SJSA1 (cell line): ENCODE results near the gene TNFRSF17. TPM values are rescaled to one million over a fixed set of nuclear protein-coding genes. Genes with fewer than 3 reads are reported as not detected.

Experiments
- DNase-seq, 2 experiments: peaks; one replicate each; pipeline ENCODE4 v3.0.0-alpha.2; 2015 to 2020; ENCODE audit warnings: low spot score in 2 of 2, low read depth in 1 of 2
- H3K27ac ChIP-seq: fragments of 250-450 bp; sonication (Bioruptor Pico); 2 replicates; pipeline ENCODE4 v1.5.1; 2020; ENCODE audit warnings: mild to moderate bottlenecking, moderate library complexity
- H3K27me3 ChIP-seq: fragments of 250-450 bp; sonication (Bioruptor Pico); replicated peaks from 2 replicates; pipeline ENCODE4 v1.5.1; 2020; ENCODE audit warnings: mild to moderate bottlenecking, moderate library complexity
- H3K36me3 ChIP-seq: fragments of 250-450 bp; sonication (Bioruptor Pico); 2 replicates; pipeline ENCODE4 v1.5.1; 2020; ENCODE audit warnings: mild to moderate bottlenecking
- H3K4me1 ChIP-seq: fragments of 250-450 bp; sonication (Bioruptor Pico); replicated peaks from 2 replicates; pipeline ENCODE4 v1.6.1; 2021; ENCODE audit warnings: mild to moderate bottlenecking
- H3K4me3 ChIP-seq: fragments of 250-450 bp; sonication (Bioruptor Pico); 2 replicates; pipeline ENCODE4 v1.5.1; 2020; ENCODE audit warnings: mild to moderate bottlenecking
- H3K9me3 ChIP-seq: fragments of 250-450 bp; sonication (Bioruptor Pico); replicated peaks from 2 replicates; pipeline ENCODE4 v1.5.1; 2020; ENCODE audit warnings: mild to moderate bottlenecking
- total RNA-seq: library from RNA; depleted of rRNA; stranded (reverse); fragments of >200 nt; shearing (Covaris generic); gene quantifications from 2 replicates; pipeline ENCODE4 v1.2.3, GENCODE V29; 2014; rRNA removed

Gene TNFRSF17
- total RNA-seq, 1 experiment from 2014 or later: not detected

GRCh38 chr16:12002447-12003006 is 37.5 kb downstream of the TNFRSF17 start:
- H3K9me3 ChIP-seq: no peaks in the 10 kb centered on the region
- no peak overlapping the region for H3K27ac ChIP-seq
- peaks cover 4% of the 10 kb centered on the region for H3K4me1 ChIP-seq
- peak in 1 of 2 experiments; percentile 43 for DNase-seq
- no peaks in the 10 kb centered on the region for H3K27me3 ChIP-seq
- H3K36me3 ChIP-seq: no peaks in the 10 kb centered on the region
- no peak overlapping the region for H3K4me3 ChIP-seq

DNA sequence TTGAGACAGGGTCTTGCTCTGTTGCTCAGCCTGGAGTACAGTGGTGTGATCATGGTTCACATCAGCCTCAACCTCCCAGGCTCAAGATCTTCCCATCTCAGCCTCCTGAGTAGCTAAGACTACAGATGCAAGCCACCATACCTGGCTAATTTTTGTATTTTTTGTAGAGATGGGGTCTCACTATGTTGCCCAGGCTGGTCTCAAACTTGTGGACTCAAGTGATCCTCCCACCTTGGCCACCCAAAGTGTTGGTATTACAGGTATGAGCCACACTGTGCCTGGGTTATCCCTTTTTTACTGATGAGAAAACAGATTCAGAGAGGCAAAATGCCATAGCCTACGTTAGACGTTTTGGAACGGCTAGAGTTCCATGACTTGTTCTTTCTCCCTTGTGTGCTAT is 41.6 kb downstream of the TNFRSF17 start:
- no peak for DNase-seq
- Histone ChIP-seq H3K27ac (no peak overlapping the region), H3K9me3 (no peaks in the 10 kb centered on the region), H3K36me3 (no peaks in the 10 kb centered on the region), H3K4me1 (peaks cover 4% of the 10 kb centered on the region), H3K4me3 (no peak overlapping the region), H3K27me3 (no peaks in the 10 kb centered on the region)

GRCh38 chr16:12009462-12009861 is 44.5 kb downstream of the TNFRSF17 start:
- Histone ChIP-seq H3K4me1 (no peaks in the 10 kb centered on the region), H3K27ac (no peak overlapping the region), H3K36me3 (no peaks in the 10 kb centered on the region), H3K27me3 (no peaks in the 10 kb centered on the region), H3K9me3 (no peaks in the 10 kb centered on the region), H3K4me3 (no peak overlapping the region)
- DNase-seq: no peak

DNA sequence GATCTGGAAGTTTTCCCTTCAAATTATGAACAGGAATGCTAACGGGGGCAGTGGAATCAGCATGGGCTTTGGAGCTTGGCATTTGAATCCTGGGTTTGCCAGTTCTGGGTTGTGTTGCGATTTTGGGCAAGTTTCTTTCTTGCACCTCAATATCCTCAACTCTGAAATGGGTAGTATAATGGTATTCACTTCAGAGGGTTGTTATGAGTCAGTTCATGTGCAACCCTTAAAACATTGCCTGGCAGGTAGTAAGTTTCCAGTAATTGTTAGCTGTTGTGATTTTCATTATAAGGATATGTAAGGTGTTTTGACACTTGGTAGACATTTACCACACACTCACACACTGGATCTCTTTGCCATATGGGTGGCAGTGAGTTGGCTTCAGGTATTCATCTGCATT is 44.9 kb downstream of the TNFRSF17 start:
- no peaks in the 10 kb centered on the region for H3K27me3 ChIP-seq
- no peak overlapping the region for H3K27ac ChIP-seq
- DNase-seq: no peak
- no peaks in the 10 kb centered on the region for H3K9me3 ChIP-seq
- H3K4me3 ChIP-seq: no peak overlapping the region
- no peaks in the 10 kb centered on the region for H3K4me1 ChIP-seq
- H3K36me3 ChIP-seq: no peaks in the 10 kb centered on the region

GRCh38 chr16:12010388-12011251 is 45.6 kb downstream of the TNFRSF17 start:
- Histone ChIP-seq H3K4me1 (no peaks in the 10 kb centered on the region), H3K9me3 (no peaks in the 10 kb centered on the region), H3K27ac (no peak overlapping the region), H3K4me3 (no peak overlapping the region), H3K27me3 (no peaks in the 10 kb centered on the region), H3K36me3 (no peaks in the 10 kb centered on the region)
- no peak for DNase-seq

- Histone ChIP-seq H3K27ac (no peak overlapping the region), H3K4me3 (no peak overlapping the region), H3K27me3 (no peaks in the 10 kb centered on the region), H3K9me3 (no peaks in the 10 kb centered on the region), H3K4me1 (no peaks in the 10 kb centered on the region), H3K36me3 (no peaks in the 10 kb centered on the region)
- DNase-seq: no peak
Measured at GRCh38 chr16:12011565-12011964, 46.6 kb downstream of the TNFRSF17 start.

DNA sequence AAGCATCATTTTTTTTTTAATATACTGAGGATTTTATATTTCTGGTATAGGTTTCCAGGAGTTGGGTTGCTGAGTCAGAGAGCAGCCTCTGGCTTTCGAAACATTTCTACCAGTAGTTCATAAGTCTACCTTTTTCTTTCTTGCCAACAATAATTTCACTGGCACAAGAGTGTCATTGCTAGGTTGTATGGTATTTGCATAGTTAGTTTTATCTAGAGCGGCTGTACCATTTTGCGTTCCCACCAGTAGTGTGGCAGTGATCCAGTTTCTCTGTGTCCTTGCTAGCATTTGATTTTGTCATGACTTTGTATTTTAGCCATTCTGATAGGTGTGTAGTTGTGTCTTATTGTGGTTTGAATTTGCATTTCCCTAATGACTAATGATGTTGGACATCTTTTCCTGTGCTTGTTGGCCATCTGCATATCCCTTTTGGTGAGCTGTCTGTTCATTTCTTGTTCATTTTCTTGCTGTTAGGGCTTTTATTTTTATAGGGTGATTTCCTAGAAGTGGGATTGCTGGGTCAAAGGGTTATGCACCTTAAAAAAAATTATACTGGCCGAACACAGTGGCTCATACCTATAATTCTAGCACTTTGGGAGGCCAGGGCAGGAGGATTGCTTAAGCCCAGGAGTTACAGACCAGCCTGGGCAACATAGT is 51.4 kb downstream of the TNFRSF17 start:
- no peak for DNase-seq
- Histone ChIP-seq H3K4me1 (peaks cover 8% of the 10 kb centered on the region), H3K36me3 (no peaks in the 10 kb centered on the region), H3K9me3 (no peaks in the 10 kb centered on the region), H3K27me3 (no peaks in the 10 kb centered on the region), H3K27ac (no peak overlapping the region), H3K4me3 (no peak overlapping the region)

GRCh38 chr16:12017558-12017957 is 52.5 kb downstream of the TNFRSF17 start:
- peak in 1 of 2 experiments; percentile 41 for DNase-seq
- Histone ChIP-seq H3K27me3 (no peaks in the 10 kb centered on the region), H3K27ac (no peak overlapping the region), H3K4me1 (peaks cover 8% of the 10 kb centered on the region), H3K9me3 (no peaks in the 10 kb centered on the region), H3K4me3 (no peak overlapping the region), H3K36me3 (no peaks in the 10 kb centered on the region)

Other genes starting within 250 kb of the TNFRSF17 start
- 22.1 and 29.7 TPM in 2 replicates for gene TXNDC11, start 222.4 kb upstream of the TNFRSF17 start, total RNA-seq
- 47.4 and 60.9 TPM in 2 replicates for gene ZC3H7A, start 168.0 kb upstream of the TNFRSF17 start, total RNA-seq
- 120 and 204 TPM in 2 replicates for gene RSL1D1, start 113.7 kb upstream of the TNFRSF17 start, total RNA-seq
- gene GSPT1, start 49.3 kb upstream of the TNFRSF17 start, total RNA-seq: 100 and 108 TPM in 2 replicates
- 0.53 TPM in 1 of 2 replicates, not detected in the other for gene NPIPB2, start 23.2 kb upstream of the TNFRSF17 start, total RNA-seq
- 3.3 and 5.6 TPM in 2 replicates for gene SNX29, start 11.5 kb downstream of the TNFRSF17 start, total RNA-seq